Right ventricle myocardium superior (tissue), 1 donor: Measurements from ENCODE around the gene DDRGK1. TPM values are rescaled to one million over a fixed set of nuclear protein-coding genes. Genes with fewer than 3 reads are reported as not detected.
"Not testable (repeated sequence)": the region's sequence is repeated elsewhere in the genome, so short reads cannot be mapped to it uniquely, and the experiment has no call there.

Experiments
- ATAC-seq: fragments of 200-7000 bp; cut with Tn5 transposase; one replicate; pipeline ENCODE4 v1.9.1; 2020; ENCODE audit warnings: mild to moderate bottlenecking; ENCODE audit not compliant: poor library complexity
- DNase-seq: peaks from one replicate; pipeline ENCODE4 v3.0.0-alpha.2; 2020
- intact Hi-C: fragments of 100-400 bp; cut with DNase I; formaldehyde crosslinking; loops from one replicate; pipeline ENCODE4 v1.11.2; 2022
- total RNA-seq: library from RNA; stranded (reverse); fragmentation: NEBNext Ultra II Directional; extraction: Animal tissue kit (Norgen Biotek cat#: 25700); gene quantifications from one replicate; pipeline ENCODE4 v1.2.1, GENCODE V29; 2021
- donor health status: DM: no; HTN: yes; CAD: no; lungs with severe emphysema.

DDRGK1 gene
- total RNA-seq, 1 donor from 2014 or later, result 36.4 TPM

- intact Hi-C loops, result no loop called here
Observed at GRCh38 chr20:3157817-3158216, 46.7 kb downstream of the DDRGK1 start.

GRCh38 chr20:3156811-3157619 is 47.5 kb downstream of the DDRGK1 start:
- intact Hi-C loops, result no loop called here
- ATAC-seq, result no peak
- DNase-seq, result no peak

More at GRCh38 chr20:3157817-3158216, 46.7 kb downstream of the DDRGK1 start:
- ATAC-seq (no peak), DNase-seq (no peak)

- peak; percentile 64 for ATAC-seq
- DNase-seq, intact Hi-C loops: not testable (repeated sequence)
Observed at GRCh38 chr20:3152057-3152644, 52.3 kb downstream of the DDRGK1 start.

GRCh38 chr20:3150908-3151307 is 53.6 kb downstream of the DDRGK1 start:
- ATAC-seq, result no peak
- intact Hi-C loops, result no loop called here
- no peak for DNase-seq

GRCh38 chr20:3146732-3147341 is 57.6 kb downstream of the DDRGK1 start:
- DNase-seq (no peak), ATAC-seq (no peak)
- intact Hi-C loops, result no loop called here

- ATAC-seq, result no peak
- DNase-seq, result no peak
- intact Hi-C loops, result no loop called here
Observed at GRCh38 chr20:3141757-3142156, 62.7 kb downstream of the DDRGK1 start.

Other genes starting within 250 kb of the DDRGK1 start
- not detected for gene GNRH2, start 161.1 kb downstream of the DDRGK1 start, total RNA-seq
- gene MRPS26, start 158.6 kb downstream of the DDRGK1 start, total RNA-seq, result 49.9 TPM
- not detected for gene OXT, start 133.1 kb downstream of the DDRGK1 start, total RNA-seq
- gene AVP, start 120.0 kb downstream of the DDRGK1 start, total RNA-seq, result 0.51 TPM
- 24.8 TPM for gene FASTKD5, start 44.8 kb downstream of the DDRGK1 start, total RNA-seq
- gene UBOX5, start 44.8 kb downstream of the DDRGK1 start, total RNA-seq, result 2.8 TPM
- 18.3 TPM for gene LZTS3, start 31.1 kb downstream of the DDRGK1 start, total RNA-seq
- gene ITPA, start 4.8 kb upstream of the DDRGK1 start, total RNA-seq, result 19.0 TPM
- 0.16 TPM for gene SLC4A11, start 34.5 kb upstream of the DDRGK1 start, total RNA-seq
- gene DNAAF9, start 203.0 kb upstream of the DDRGK1 start, total RNA-seq, result 20.4 TPM